ENCODE measurements around the gene RAB10. TPM values are rescaled to one million over a fixed set of nuclear protein-coding genes. Genes with fewer than 3 reads are reported as not detected.
"Not testable (repeated sequence)": the region's sequence is repeated elsewhere in the genome, so short reads cannot be mapped to it uniquely, and the experiment has no call there.

The RAB10 gene
- total and polyA plus RNA-seq, 8 donors: 101 to 175 (median 127) TPM

DNA sequence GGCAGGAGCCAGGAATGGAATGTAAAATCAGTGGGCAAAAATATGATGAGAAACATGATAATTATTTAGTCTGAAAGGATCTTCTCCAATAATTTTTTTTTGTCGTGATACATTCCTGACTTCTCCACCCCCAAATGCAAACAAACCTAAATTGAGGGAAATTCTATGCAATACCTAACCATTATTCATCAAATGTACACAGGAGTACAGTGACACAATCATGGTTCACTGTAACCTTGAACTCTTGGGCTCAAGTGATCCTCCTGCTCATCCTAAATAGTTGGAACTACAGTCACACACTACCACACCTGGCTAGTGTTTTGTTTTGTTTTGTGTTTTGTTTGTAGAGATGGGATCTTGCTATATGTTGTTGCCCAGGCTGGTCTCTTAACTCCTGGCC lies 46.5 kb downstream of the RAB10 start:
- ATAC-seq (no peak), DNase-seq (no peak)
- Histone ChIP-seq H3K4me3 (no peak overlapping the region), H3K9me3 (no peaks in the 10 kb centered on the region), H3K4me1 (peaks cover 0 to 38% of the 10 kb centered on the region in 2 donors), H3K36me3 (no peaks in the 10 kb centered on the region), H3K27me3 (no peaks in the 10 kb centered on the region), H3K27ac (no peak overlapping the region)
- TF ChIP-seq, protein P1, sequence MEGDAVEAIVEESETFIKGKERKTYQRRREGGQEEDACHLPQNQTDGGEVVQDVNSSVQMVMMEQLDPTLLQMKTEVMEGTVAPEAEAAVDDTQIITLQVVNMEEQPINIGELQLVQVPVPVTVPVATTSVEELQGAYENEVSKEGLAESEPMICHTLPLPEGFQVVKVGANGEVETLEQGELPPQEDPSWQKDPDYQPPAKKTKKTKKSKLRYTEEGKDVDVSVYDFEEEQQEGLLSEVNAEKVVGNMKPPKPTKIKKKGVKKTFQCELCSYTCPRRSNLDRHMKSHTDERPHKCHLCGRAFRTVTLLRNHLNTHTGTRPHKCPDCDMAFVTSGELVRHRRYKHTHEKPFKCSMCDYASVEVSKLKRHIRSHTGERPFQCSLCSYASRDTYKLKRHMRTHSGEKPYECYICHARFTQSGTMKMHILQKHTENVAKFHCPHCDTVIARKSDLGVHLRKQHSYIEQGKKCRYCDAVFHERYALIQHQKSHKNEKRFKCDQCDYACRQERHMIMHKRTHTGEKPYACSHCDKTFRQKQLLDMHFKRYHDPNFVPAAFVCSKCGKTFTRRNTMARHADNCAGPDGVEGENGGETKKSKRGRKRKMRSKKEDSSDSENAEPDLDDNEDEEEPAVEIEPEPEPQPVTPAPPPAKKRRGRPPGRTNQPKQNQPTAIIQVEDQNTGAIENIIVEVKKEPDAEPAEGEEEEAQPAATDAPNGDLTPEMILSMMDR (IDR thresholded peaks at IDR 0.05): no peak
- intact Hi-C loops (cut with DNase I): no loop called here

DNA sequence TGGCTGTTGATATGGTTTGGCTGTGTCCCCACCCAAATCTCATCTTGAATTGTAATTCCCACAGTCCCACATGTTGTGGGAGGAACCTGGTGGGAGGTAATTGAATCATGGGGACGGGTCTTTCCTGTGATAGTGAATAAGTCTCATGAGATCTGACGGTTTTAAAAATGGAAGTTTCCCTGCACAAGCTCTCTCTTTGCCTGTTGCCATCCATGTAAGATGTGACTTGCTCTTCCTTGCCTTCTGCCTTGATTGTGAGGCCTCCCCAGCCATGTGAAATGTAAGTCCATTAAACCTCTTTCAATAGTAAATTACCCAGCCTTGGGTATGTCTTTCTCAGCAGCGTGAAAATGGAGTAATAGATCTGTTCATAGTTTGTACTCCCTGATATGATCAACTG lies 47.0 kb downstream of the RAB10 start:
- peak overlapping the region in 1 of 2 donors; percentile 14 for H3K27ac ChIP-seq
- H3K36me3 ChIP-seq; H3K9me3 ChIP-seq; H3K4me3 ChIP-seq; H3K27me3 ChIP-seq; DNase-seq; ATAC-seq; intact Hi-C loops (cut with DNase I): not testable (repeated sequence)
- peaks cover 0 to 38% of the 10 kb centered on the region in 2 donors for H3K4me1 ChIP-seq

DNA sequence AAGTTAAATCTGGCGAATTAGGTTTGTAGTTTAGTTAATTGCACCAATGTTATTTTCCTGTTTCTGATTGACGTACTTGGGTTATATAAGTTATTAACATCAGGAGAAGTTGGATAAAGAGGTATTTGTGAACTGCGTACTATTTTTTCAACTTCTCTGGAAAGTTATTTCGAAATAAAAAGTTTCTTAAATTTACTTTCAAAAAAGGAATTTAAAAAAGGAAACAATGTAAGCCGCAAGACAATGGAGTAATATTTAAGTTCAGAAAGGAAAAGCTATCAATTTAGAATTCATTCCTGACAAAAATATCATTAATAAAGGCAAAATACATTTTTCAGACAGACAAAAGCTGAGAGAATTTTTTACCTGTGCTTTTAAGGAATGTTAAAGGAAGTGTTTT lies 47.7 kb downstream of the RAB10 start:
- Histone ChIP-seq H3K4me1 (peaks cover 0 to 38% of the 10 kb centered on the region in 2 donors), H3K27me3 (no peaks in the 10 kb centered on the region), H3K27ac (peak overlapping the region in 1 of 2 donors; percentile 49), H3K9me3 (no peaks in the 10 kb centered on the region), H3K4me3 (no peak overlapping the region), H3K36me3 (no peaks in the 10 kb centered on the region)
- ATAC-seq (no peak), DNase-seq (no peak)
- intact Hi-C loops (cut with DNase I): no loop called here
- TF ChIP-seq, protein P1 (IDR thresholded peaks at IDR 0.05): no peak

DNA sequence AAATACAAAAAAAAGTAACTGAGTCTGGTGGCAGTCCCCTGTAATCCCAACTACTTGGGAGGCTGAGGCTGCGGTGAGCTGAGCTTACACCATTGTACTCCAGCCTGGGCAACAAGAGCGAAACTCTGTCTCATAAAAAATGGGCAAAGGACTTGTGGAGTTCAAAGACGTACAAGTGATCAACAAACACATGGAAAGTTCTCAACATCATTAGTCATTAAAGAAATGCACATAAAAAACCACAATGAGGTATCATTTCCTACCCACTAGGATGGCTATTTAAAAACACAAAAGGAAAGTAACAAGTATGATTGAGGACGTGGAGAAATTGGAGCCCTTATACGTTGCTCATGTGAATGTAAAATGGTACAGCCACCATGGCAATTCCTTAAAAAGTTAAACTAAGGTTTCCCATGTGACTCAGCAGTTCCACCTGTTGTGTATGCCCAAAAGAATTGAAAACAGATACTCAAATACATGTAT lies 52.3 kb downstream of the RAB10 start:
- ATAC-seq: peak; percentile 26
- TF ChIP-seq, protein P1 (IDR thresholded peaks at IDR 0.05): no peak

DNA sequence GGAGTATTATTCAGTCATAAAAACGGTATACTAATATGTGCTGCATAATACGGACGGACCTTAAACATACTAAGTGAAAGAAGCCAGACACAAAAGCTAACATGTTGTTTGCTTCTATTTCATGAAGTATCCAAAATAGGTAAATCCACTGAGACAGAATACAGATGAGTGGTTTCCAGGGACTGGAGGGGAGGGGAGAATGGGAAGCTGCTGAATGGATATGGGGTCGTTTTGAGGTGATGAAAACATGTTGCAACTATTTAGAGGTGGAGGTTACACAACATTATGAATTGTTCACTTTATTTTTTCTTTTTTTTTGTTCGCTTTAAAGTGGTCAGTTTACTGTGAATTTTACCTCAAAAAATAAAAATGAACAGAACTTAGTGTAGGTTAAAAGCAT lies 52.9 kb downstream of the RAB10 start:
- TF ChIP-seq, protein P1 (IDR thresholded peaks at IDR 0.05): no peak
- Histone ChIP-seq H3K27ac (peak overlapping the region in 1 of 2 donors; percentile 20), H3K4me1 (peaks cover 0 to 75% of the 10 kb centered on the region in 2 donors), H3K9me3 (no peaks in the 10 kb centered on the region), H3K4me3 (no peak overlapping the region), H3K36me3 (peaks cover 0 to 7% of the 10 kb centered on the region in 2 donors), H3K27me3 (no peaks in the 10 kb centered on the region)
- ATAC-seq (no peak), DNase-seq (no peak)
- intact Hi-C loops (cut with DNase I): no loop called here

More for the DNA sequence above, 52.3 kb downstream of the RAB10 start:
- Histone ChIP-seq H3K27ac (peak overlapping the region in 1 of 2 donors; percentile 20), H3K4me3 (no peak overlapping the region), H3K9me3 (no peaks in the 10 kb centered on the region), H3K4me1 (peaks cover 0 to 77% of the 10 kb centered on the region in 2 donors), H3K36me3 (peaks cover 0 to 7% of the 10 kb centered on the region in 2 donors), H3K27me3 (no peaks in the 10 kb centered on the region)
- no peak for DNase-seq
- intact Hi-C loops (cut with DNase I): no loop called here
